Measurements from ENCODE around the gene CTIF.

Gene CTIF

DNA sequence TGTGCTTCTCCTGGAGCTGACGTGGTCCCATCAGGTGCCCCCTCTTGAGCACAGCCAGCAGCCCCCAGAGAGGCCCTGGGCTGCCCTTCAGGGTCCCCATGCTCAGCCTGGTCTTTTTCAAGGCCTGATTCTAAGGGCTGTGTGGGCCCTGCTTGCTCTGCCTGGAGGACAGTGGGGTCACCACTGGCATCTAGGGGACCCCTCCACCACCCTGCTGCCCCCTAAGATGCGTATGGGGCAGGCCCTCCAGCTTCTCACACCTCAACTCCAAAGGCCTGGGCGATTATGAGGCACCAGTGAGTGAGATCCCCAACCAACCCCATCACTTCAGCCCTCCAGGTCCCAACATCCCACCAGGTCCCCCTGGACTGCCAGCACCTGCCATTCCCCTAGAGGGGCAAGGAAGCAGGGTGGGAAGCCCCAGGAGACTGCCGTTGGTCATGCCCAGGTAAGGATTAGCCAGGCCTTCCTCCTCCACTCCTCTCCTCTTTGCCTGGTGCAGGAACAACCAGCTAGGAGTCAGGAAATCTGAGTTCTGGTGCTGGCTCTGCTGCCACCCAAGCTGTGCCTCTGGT lies 297.5 kb downstream of the CTIF start:
- H3K27me3 ChIP-seq (ENCODE audit: control insufficient read depth in 1 of 2, insufficient read depth in 2 of 2, low read length in 2 of 2) = no peaks in the 10 kb centered on the region
- H3K4me3 ChIP-seq (ENCODE audit: low read depth in 1 of 2, low read length in 2 of 2) = no peak overlapping the region
- H3K27ac ChIP-seq (ENCODE audit: low read depth, low read length) = no peak overlapping the region
- H3K9ac ChIP-seq (ENCODE audit: low read depth in 1 of 2, low read length in 2 of 2) = no peak overlapping the region
- H3K4me1 ChIP-seq (ENCODE audit: control insufficient read depth in 1 of 2, insufficient read depth in 2 of 2, low read length in 2 of 2) = peaks cover 35 to 47% of the 10 kb centered on the region in 2 donors
- no peaks in the 10 kb centered on the region for H3K9me3 ChIP-seq (ENCODE audit: control insufficient read depth in 1 of 2, low read length in 2 of 2)
- H3K36me3 ChIP-seq (ENCODE audit: control insufficient read depth in 1 of 2, insufficient read depth in 2 of 2, low read length in 2 of 2) = no peaks in the 10 kb centered on the region

- H3K36me3 ChIP-seq (ENCODE audit: control insufficient read depth in 1 of 2, insufficient read depth in 2 of 2, low read length in 2 of 2) = no peaks in the 10 kb centered on the region
- H3K27me3 ChIP-seq (ENCODE audit: control insufficient read depth in 1 of 2, insufficient read depth in 2 of 2, low read length in 2 of 2) = no peaks in the 10 kb centered on the region
- H3K9me3 ChIP-seq (ENCODE audit: control insufficient read depth in 1 of 2, low read length in 2 of 2) = no peaks in the 10 kb centered on the region
- H3K4me3 ChIP-seq (ENCODE audit: low read depth in 1 of 2, low read length in 2 of 2) = no peak overlapping the region
- peaks cover 38 to 54% of the 10 kb centered on the region in 2 donors for H3K4me1 ChIP-seq (ENCODE audit: control insufficient read depth in 1 of 2, insufficient read depth in 2 of 2, low read length in 2 of 2)
- no peak overlapping the region for H3K27ac ChIP-seq (ENCODE audit: low read depth, low read length)
- H3K9ac ChIP-seq (ENCODE audit: low read depth in 1 of 2, low read length in 2 of 2) = no peak overlapping the region
Observed at GRCh38 chr18:48836806-48837615, 298.2 kb downstream of the CTIF start.

- H3K9ac ChIP-seq (ENCODE audit: low read depth in 1 of 2, low read length in 2 of 2) = no peak overlapping the region
- no peaks in the 10 kb centered on the region for H3K9me3 ChIP-seq (ENCODE audit: control insufficient read depth in 1 of 2, low read length in 2 of 2)
- no peaks in the 10 kb centered on the region for H3K36me3 ChIP-seq (ENCODE audit: control insufficient read depth in 1 of 2, insufficient read depth in 2 of 2, low read length in 2 of 2)
- H3K4me1 ChIP-seq (ENCODE audit: control insufficient read depth in 1 of 2, insufficient read depth in 2 of 2, low read length in 2 of 2) = peaks cover 41 to 53% of the 10 kb centered on the region in 2 donors
- H3K27ac ChIP-seq (ENCODE audit: low read depth, low read length) = no peak overlapping the region
- no peaks in the 10 kb centered on the region for H3K27me3 ChIP-seq (ENCODE audit: control insufficient read depth in 1 of 2, insufficient read depth in 2 of 2, low read length in 2 of 2)
- H3K4me3 ChIP-seq (ENCODE audit: low read depth in 1 of 2, low read length in 2 of 2) = no peak overlapping the region
Observed at GRCh38 chr18:48837676-48838075, 298.8 kb downstream of the CTIF start.

DNA sequence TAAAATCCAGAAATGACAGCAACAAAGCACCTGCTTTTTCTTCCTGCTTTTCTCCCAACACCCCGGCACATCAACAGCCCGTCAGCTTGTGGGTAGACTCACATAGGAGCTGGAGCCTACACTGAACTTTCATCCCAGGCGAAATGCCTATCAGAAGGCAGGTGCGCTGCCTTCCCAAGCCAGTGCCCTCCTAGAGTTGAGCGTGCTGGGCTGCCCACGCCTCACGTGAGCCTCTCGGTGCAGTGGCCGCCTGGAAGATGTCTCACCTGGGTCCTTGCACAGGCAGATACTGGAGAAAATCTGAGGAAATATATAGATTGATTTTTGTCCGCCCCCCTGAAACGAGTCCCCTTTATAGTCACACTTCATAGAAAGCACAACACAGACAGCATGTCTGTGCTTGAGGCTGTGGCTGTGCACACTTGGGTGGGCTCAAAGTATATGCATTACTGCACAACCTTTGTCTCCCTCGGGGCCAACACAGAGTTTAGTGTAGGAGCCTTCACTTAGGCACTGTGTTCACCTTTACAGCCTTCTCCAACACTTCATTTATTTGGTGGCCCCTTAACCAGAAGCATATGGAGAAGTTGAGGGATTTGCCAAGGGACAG lies 299.4 kb downstream of the CTIF start:
- Histone ChIP-seq H3K27me3 (ENCODE audit: control insufficient read depth in 1 of 2, insufficient read depth in 2 of 2, low read length in 2 of 2) (no peaks in the 10 kb centered on the region), H3K27ac (ENCODE audit: low read depth, low read length) (no peak overlapping the region), H3K9me3 (ENCODE audit: control insufficient read depth in 1 of 2, low read length in 2 of 2) (no peaks in the 10 kb centered on the region), H3K36me3 (ENCODE audit: control insufficient read depth in 1 of 2, insufficient read depth in 2 of 2, low read length in 2 of 2) (no peaks in the 10 kb centered on the region), H3K9ac (ENCODE audit: low read depth in 1 of 2, low read length in 2 of 2) (no peak overlapping the region), H3K4me1 (ENCODE audit: control insufficient read depth in 1 of 2, insufficient read depth in 2 of 2, low read length in 2 of 2) (peaks cover 35 to 50% of the 10 kb centered on the region in 2 donors), H3K4me3 (ENCODE audit: low read depth in 1 of 2, low read length in 2 of 2) (no peak overlapping the region)

- Histone ChIP-seq H3K9me3 (ENCODE audit: control insufficient read depth in 1 of 2, low read length in 2 of 2) (no peaks in the 10 kb centered on the region), H3K4me3 (ENCODE audit: low read depth in 1 of 2, low read length in 2 of 2) (no peak overlapping the region), H3K27ac (ENCODE audit: low read depth, low read length) (no peak overlapping the region), H3K9ac (ENCODE audit: low read depth in 1 of 2, low read length in 2 of 2) (no peak overlapping the region), H3K27me3 (ENCODE audit: control insufficient read depth in 1 of 2, insufficient read depth in 2 of 2, low read length in 2 of 2) (no peaks in the 10 kb centered on the region), H3K4me1 (ENCODE audit: control insufficient read depth in 1 of 2, insufficient read depth in 2 of 2, low read length in 2 of 2) (peaks cover 28 to 46% of the 10 kb centered on the region in 2 donors), H3K36me3 (ENCODE audit: control insufficient read depth in 1 of 2, insufficient read depth in 2 of 2, low read length in 2 of 2) (no peaks in the 10 kb centered on the region)
Observed at GRCh38 chr18:48838921-48839818, 300.3 kb downstream of the CTIF start.

GRCh38 chr18:48839819-48840490 lies 301.1 kb downstream of the CTIF start:
- no peaks in the 10 kb centered on the region for H3K27me3 ChIP-seq (ENCODE audit: control insufficient read depth in 1 of 2, insufficient read depth in 2 of 2, low read length in 2 of 2)
- no peak overlapping the region for H3K4me3 ChIP-seq (ENCODE audit: low read depth in 1 of 2, low read length in 2 of 2)
- H3K4me1 ChIP-seq (ENCODE audit: control insufficient read depth in 1 of 2, insufficient read depth in 2 of 2, low read length in 2 of 2) = peaks cover 25 to 38% of the 10 kb centered on the region in 2 donors
- no peak overlapping the region for H3K9ac ChIP-seq (ENCODE audit: low read depth in 1 of 2, low read length in 2 of 2)
- H3K36me3 ChIP-seq (ENCODE audit: control insufficient read depth in 1 of 2, insufficient read depth in 2 of 2, low read length in 2 of 2) = no peaks in the 10 kb centered on the region
- no peaks in the 10 kb centered on the region for H3K9me3 ChIP-seq (ENCODE audit: control insufficient read depth in 1 of 2, low read length in 2 of 2)
- H3K27ac ChIP-seq (ENCODE audit: low read depth, low read length) = no peak overlapping the region

DNA sequence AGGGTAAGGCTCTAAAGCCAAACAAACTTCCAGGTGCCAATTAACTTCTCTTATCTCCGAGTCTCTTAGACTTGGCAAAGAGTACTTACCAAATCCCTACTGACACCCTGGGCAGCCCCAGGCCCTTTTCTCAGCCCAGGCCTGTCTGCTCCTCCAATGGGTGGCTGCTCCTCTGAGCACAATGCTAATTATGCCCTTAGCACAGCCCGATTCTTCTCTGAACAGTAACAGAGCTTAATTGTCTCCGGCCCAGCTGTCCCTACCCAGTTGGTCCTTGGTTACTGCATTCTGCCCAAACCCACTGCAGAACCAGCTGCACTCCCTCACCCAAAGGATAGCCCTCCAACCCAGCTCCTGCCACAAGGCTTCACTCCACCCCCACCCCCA lies 301.7 kb downstream of the CTIF start:
- H3K4me3 ChIP-seq (ENCODE audit: low read depth in 1 of 2, low read length in 2 of 2) = no peak overlapping the region
- no peak overlapping the region for H3K9ac ChIP-seq (ENCODE audit: low read depth in 1 of 2, low read length in 2 of 2)
- no peaks in the 10 kb centered on the region for H3K9me3 ChIP-seq (ENCODE audit: control insufficient read depth in 1 of 2, low read length in 2 of 2)
- no peaks in the 10 kb centered on the region for H3K27me3 ChIP-seq (ENCODE audit: control insufficient read depth in 1 of 2, insufficient read depth in 2 of 2, low read length in 2 of 2)
- peaks cover 21 to 34% of the 10 kb centered on the region in 2 donors for H3K4me1 ChIP-seq (ENCODE audit: control insufficient read depth in 1 of 2, insufficient read depth in 2 of 2, low read length in 2 of 2)
- H3K27ac ChIP-seq (ENCODE audit: low read depth, low read length) = no peak overlapping the region
- H3K36me3 ChIP-seq (ENCODE audit: control insufficient read depth in 1 of 2, insufficient read depth in 2 of 2, low read length in 2 of 2) = no peaks in the 10 kb centered on the region

- Histone ChIP-seq H3K4me1 (ENCODE audit: control insufficient read depth in 1 of 2, insufficient read depth in 2 of 2, low read length in 2 of 2) (peaks cover 21 to 34% of the 10 kb centered on the region in 2 donors), H3K27ac (ENCODE audit: low read depth, low read length) (peak overlapping the region; percentile 35), H3K9ac (ENCODE audit: low read depth in 1 of 2, low read length in 2 of 2) (no peak overlapping the region), H3K9me3 (ENCODE audit: control insufficient read depth in 1 of 2, low read length in 2 of 2) (no peaks in the 10 kb centered on the region), H3K27me3 (ENCODE audit: control insufficient read depth in 1 of 2, insufficient read depth in 2 of 2, low read length in 2 of 2) (no peaks in the 10 kb centered on the region), H3K36me3 (ENCODE audit: control insufficient read depth in 1 of 2, insufficient read depth in 2 of 2, low read length in 2 of 2) (no peaks in the 10 kb centered on the region), H3K4me3 (ENCODE audit: low read depth in 1 of 2, low read length in 2 of 2) (no peak overlapping the region)
Observed at GRCh38 chr18:48841381-48842258, 302.8 kb downstream of the CTIF start.
